GM21619 (cell line): ENCODE measurements around the gene LIPC.

Experiments used
- ATAC-seq: cut with Tn5 transposase; IDR thresholded peaks from one replicate; pipeline ENCODE4 v1.9.1; 2021; ENCODE audit not compliant: unreplicated experiment

The LIPC gene

GRCh38 chr15:58431221-58432149 is at the start of gene LIPC:
Gene LIPC, plus strand, starts transcription at chr15:58431991. Its CDS starts 42 bp downstream, at chr15:58432033.
- ATAC-seq: no peak

GRCh38 chr15:58383876-58384275 is 47.9 kb upstream of the LIPC start:
- ATAC-seq: no peak

DNA sequence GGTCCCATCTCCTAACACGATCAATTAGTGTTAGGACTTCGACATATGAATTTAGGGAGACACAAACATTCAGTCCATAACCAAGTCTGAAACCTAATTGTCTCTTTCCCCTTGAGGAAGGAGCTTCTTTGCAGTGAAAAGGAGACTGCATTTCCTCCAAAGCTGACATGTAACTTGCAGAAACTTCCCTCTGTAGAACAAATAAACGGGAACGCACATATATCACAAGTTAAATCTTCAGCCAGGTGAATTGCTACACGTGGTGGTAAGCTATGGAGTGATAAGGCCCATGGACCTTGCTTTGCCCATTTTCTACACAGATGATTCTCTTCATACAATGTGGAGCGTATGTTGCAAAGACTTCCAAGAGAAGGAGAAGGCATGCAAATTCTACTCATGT is 47.1 kb upstream of the LIPC start:
- no peak for ATAC-seq

GRCh38 chr15:58386081-58386480 is 45.7 kb upstream of the LIPC start:
- ATAC-seq: no peak

DNA sequence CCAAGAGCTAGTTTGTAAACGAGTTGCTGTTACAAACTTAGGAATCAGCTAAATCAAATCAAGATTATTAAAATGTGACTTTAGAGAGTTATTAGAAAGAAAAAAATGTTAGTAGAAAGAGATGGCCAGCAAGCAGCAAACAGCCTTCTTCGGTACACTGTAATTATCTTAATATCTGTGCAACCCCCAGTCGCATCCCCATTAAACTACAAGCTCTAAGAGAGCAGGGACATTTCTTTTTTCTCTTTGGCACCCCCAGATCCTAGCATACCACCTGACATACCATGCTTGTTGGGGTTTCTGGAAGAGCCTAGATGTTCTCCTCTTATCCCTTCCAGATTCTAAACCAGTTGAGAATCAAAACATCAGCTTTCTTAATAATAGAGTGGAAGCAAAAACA is 45.1 kb upstream of the LIPC start:
- ATAC-seq: no peak

- no peak for ATAC-seq
Observed at GRCh38 chr15:58387130-58387529, 44.7 kb upstream of the LIPC start.

GRCh38 chr15:58388211-58388610 is 43.6 kb upstream of the LIPC start:
- no peak for ATAC-seq

DNA sequence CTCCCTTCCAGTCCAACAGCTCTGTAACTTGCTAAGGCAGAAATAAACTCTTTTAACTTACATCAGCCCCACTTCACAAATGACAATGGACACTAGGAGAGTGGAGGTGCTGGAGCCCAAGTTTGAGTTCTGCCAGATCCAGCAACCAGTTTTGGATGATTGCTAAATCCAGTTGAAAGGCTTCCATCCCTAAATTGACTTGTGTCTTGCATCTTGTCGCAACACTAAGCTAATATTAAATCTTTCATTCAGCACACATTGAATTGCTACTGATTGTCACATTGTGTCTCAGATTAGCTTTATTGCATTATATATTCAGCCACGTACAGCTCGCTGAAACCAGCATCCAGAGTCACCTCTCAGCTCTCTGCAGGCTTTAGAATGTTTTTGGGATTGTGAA is 41.7 kb upstream of the LIPC start:
- ATAC-seq: no peak

- no peak for ATAC-seq
Observed at GRCh38 chr15:58390655-58391054, 41.1 kb upstream of the LIPC start.

GRCh38 chr15:58391088-58391487 is 40.7 kb upstream of the LIPC start:
- no peak for ATAC-seq

DNA sequence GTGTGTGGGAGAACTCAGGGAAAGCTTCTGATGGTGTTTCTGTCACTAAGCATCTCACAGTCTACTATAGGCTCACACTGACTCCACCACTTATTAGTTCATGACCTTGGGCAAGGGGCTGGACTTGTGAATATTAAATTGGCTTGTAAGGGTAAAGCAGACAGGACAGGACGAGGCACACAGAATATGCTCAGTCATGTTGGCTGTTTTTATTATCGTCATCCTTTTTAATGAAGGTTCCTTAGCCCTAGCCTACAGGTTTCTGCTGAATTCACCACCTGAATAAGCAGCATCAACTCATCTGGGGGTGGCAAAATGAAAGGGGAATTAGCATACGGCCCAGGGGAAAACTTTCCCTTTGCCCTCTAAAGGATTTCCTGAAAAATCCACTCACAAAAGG is 39.6 kb upstream of the LIPC start:
- ATAC-seq: no peak

DNA sequence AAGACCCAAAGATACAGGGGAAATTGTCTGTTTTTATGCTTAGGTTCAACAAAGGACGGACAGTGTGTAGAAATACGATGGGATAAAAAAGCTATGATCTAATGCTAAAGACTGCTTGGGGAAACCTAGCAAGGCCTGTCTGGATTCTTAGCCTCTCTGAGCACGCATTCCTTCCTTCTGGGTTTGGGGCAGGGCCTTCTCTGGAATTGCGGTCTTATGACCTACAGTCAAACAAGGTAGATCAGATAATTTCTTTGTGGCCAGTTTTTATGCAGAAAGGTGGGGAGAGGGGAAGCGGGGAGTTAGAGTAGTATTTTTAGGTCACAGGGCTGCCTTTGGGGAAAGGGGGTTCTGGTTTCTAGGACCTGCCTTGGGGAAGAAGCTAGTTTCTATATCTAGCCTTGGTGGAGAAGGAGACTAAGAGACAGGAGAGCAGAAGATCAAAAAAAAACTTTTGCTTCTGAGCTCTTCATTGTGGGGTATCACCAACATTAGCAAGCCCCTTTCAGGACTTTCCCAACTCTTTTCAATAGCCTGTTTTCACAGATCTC is 39.1 kb upstream of the LIPC start:
- no peak for ATAC-seq

DNA sequence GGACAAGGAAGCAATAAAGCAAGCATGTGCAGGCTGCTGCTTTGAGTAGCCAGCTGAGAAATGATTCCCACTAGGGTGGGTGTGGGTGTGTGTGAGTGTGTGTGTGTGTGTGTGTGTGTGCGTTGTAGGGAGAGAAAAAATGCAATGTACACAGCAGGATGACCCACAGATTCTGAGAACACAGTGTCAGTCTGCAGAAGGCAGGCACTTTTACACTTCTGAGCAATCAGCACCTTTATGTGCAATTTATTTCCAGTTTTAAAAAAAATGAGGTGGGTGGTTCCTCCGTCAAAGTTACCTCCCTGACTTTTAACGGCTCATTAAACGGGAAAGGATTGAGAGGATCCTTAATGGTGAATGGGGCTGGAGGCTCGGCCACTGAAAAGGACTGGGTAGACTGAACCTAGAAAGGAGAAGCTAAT is 38.5 kb upstream of the LIPC start:
- ATAC-seq: no peak

DNA sequence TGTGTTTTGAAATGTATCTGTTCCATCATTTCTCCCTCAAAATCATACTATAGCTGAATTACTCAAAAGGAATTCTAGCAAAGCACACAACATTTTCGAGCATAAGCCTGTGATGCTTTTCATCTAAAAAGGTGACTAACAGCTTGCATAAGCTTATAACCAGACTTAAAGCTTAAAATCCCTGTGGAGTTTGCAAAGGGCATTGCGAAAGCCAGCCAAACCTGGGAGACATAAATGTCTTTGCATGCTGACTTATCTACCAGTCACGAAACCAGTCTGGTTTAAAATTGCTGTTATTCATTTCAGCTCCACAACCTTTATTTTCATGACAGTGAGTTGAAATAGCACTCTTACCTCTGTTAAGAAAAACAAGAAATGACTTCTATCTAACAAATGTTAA is 35.6 kb upstream of the LIPC start:
- ATAC-seq: no peak

DNA sequence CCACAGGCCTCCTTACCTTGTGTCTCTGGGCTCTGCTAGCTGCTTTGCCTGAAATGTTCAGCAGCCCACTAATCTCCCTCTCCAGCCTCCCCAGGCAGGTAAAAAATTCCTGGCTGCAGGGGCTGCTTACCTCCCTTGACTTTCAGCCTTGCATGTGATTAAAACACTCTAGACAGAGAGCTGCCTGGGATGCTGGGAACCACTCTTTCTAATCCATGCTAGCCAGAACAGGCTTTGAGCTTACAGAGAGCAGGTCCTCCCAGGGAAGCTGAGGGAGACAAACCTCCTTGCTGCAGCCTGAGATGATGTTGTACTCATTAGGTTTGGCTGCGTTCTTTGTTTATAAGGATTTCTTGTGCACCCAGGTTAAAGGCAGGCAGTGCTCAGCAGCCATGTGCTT is 33.7 kb upstream of the LIPC start:
- ATAC-seq: no peak

DNA sequence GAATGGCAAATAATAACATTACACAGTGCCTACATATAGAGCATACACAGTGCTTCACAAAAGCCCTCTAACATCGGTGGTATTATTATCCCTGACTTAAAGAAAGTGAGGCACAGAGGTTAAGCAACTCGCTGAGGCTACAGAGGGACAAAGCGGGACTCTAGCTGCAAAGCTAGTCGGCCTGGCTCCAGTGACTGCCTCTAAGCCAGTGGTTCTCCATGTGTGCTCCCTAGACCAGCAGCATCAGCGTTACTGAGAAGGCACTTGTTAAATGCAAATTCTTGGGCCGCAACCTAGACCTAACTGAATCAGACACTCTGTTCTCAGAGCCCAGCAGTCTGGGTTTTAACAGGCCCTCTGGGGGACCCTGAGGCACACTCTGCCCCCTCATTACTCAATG is 33.1 kb upstream of the LIPC start:
- no peak for ATAC-seq

GRCh38 chr15:58399739-58400138 is 32.1 kb upstream of the LIPC start:
- no peak for ATAC-seq

- no peak for ATAC-seq
Observed at GRCh38 chr15:58401276-58401675, 30.5 kb upstream of the LIPC start.

DNA sequence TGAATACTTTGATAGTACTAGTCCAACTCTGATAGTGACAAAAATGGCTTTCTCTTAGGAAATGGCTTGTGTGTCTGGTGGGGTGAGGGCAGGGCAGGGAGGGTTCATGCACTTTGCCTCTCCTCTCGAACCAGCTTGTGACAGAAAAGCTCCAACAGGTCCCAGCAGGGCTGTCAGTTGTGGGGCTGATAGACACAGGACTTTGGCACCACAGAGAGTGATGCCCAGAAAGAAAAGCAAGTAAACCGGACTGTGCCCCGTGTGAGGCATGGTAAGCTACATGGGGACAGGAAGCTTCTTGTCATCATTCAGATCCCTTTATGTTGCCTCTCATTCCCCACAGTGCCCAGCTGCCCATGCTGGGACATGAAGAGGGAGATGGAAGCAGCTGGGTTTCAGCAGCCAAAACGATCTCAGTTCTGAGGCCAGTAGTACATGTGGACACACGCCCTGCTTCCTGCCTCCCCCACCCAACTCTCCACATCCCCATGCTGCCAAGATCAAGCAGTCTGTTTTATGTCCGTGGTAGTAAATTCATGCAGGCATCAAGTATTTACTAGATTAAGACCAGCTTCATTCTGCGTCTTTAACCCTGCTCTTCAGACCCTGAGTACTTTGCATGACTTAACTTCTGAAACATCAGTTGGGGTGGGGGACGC is 29.7 kb upstream of the LIPC start:
- no peak for ATAC-seq

- no peak for ATAC-seq
Observed at GRCh38 chr15:58403581-58403980, 28.2 kb upstream of the LIPC start.

DNA sequence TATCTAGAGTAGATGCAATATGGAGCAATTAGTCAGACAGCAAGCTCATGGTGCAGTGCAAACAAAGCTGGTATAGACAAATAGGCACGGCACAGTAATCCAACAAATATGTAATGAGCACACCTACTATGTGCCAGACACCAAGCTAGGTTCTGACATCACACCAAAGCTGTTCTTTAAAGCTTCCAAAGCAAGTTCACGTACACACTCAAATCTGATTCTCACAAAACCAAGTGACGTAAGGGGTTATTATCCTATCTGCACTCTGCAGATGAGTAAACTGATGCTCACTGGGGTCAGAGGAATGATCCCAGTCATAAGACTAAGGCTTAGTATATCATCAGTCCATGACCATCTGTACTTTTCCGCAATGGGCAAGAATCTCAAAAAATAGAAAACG is 27.8 kb upstream of the LIPC start:
- ATAC-seq: no peak

DNA sequence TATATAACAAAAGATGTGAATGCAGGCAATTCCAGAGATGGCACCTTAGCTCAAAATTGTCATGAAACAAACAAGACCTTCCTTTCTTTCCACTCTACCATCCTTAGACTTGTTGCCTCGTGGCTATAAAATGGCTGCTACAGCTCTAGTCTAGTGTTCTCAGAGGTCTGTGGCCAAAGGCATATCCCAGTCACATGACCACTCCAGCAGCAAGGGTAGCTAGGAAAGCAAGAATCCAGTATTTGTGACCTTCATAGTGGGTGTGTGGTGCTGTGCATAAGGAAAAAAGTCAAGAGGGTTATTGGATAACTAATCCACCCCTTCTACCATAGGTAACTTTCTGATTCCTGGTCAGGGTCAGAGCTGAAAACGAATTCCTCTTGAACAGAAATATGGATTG is 27.1 kb upstream of the LIPC start:
- no peak for ATAC-seq
